Neural progenitor cell (in vitro differentiated cells): ENCODE measurements around the gene PSD4.

ENCODE experiments used
- EZH2phosphoT487 ChIP-seq: fragments of 200-600 bp; sonication (generic); IDR thresholded peaks from 2 replicates; pipeline ENCODE4 v1.6.1; 2017; ENCODE audit warnings: antibody characterized with exemption
- TF ChIP-seq, protein P1 (sequence below): fragments of 200-600 bp; sonication (generic); IDR thresholded peaks from 2 replicates; pipeline ENCODE4 v1.5.1; 2017; ENCODE audit warnings: antibody characterized with exemption, mild to moderate bottlenecking

DNA sequence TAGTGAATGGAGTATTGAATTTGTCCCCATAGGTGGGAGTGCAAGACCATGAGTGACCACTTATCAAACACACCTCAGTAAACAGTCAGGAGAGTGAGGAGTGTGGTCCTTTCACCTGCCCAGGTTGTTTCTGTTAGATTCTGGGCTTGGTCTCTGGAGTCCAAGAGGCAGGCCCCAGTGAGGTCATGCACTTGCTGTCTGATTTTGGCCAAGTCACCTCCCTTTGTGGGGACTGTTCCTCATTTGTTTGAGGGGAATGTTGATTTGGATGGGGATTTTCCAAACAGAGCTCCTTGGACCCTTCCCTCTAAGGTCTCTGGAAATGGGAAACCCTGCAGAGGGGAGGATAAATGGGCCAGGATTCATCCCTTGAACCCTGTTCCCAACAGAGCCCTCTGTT lies 39.1 kb upstream of the PSD4 start:
- TF ChIP-seq, protein P1, sequence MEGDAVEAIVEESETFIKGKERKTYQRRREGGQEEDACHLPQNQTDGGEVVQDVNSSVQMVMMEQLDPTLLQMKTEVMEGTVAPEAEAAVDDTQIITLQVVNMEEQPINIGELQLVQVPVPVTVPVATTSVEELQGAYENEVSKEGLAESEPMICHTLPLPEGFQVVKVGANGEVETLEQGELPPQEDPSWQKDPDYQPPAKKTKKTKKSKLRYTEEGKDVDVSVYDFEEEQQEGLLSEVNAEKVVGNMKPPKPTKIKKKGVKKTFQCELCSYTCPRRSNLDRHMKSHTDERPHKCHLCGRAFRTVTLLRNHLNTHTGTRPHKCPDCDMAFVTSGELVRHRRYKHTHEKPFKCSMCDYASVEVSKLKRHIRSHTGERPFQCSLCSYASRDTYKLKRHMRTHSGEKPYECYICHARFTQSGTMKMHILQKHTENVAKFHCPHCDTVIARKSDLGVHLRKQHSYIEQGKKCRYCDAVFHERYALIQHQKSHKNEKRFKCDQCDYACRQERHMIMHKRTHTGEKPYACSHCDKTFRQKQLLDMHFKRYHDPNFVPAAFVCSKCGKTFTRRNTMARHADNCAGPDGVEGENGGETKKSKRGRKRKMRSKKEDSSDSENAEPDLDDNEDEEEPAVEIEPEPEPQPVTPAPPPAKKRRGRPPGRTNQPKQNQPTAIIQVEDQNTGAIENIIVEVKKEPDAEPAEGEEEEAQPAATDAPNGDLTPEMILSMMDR = no peak
- no peak for TF ChIP-seq EZH2phosphoT487
